GM18499 (cell line): Measurements from ENCODE around the gene F2RL1.
"Not testable (repeated sequence)": the region's sequence is repeated elsewhere in the genome, so short reads cannot be mapped to it uniquely, and the experiment has no call there.

Experiments
- ATAC-seq: cut with Tn5 transposase; IDR thresholded peaks from one replicate; pipeline ENCODE4 v1.9.1; 2021; ENCODE audit warnings: moderate number of reproducible peaks; ENCODE audit not compliant: insufficient read depth, unreplicated experiment

F2RL1 gene

GRCh38 chr5:76818844-76819831, at the start of gene F2RL1:
Gene F2RL1, plus strand, starts transcription at chr5:76819030. Its CDS starts 153 bp downstream, at chr5:76819183.
- no peak for ATAC-seq

GRCh38 chr5:76771041-76771440, 47.8 kb upstream of the F2RL1 start:
- ATAC-seq, result not testable (repeated sequence)

GRCh38 chr5:76771705-76772405, 47.0 kb upstream of the F2RL1 start:
- ATAC-seq, result no peak

GRCh38 chr5:76775921-76776320, 42.9 kb upstream of the F2RL1 start:
- no peak for ATAC-seq

- ATAC-seq, result no peak
Measured at GRCh38 chr5:76776391-76776790, 42.4 kb upstream of the F2RL1 start.

- not testable (repeated sequence) for ATAC-seq
Measured at GRCh38 chr5:76780616-76781015, 38.2 kb upstream of the F2RL1 start.

GRCh38 chr5:76781775-76782174, 37.1 kb upstream of the F2RL1 start:
- no peak for ATAC-seq

GRCh38 chr5:76782444-76782843, 36.4 kb upstream of the F2RL1 start:
- ATAC-seq, result no peak

- no peak for ATAC-seq
Measured at GRCh38 chr5:76787237-76787636, 31.6 kb upstream of the F2RL1 start.

- ATAC-seq, result no peak
Measured at GRCh38 chr5:76788362-76788761, 30.5 kb upstream of the F2RL1 start.

- ATAC-seq, result not testable (repeated sequence)
Measured at GRCh38 chr5:76789275-76789674, 29.6 kb upstream of the F2RL1 start.

- ATAC-seq, result no peak
Measured at GRCh38 chr5:76789991-76790581, 28.7 kb upstream of the F2RL1 start.

- no peak for ATAC-seq
Measured at GRCh38 chr5:76790632-76791290, 28.1 kb upstream of the F2RL1 start.

- ATAC-seq, result no peak
Measured at GRCh38 chr5:76791461-76791860, 27.4 kb upstream of the F2RL1 start.

- no peak for ATAC-seq
Measured at GRCh38 chr5:76794871-76795270, 24.0 kb upstream of the F2RL1 start.

GRCh38 chr5:76799588-76799987, 19.2 kb upstream of the F2RL1 start:
- no peak for ATAC-seq

- ATAC-seq, result no peak
Measured at GRCh38 chr5:76800579-76800978, 18.3 kb upstream of the F2RL1 start.

GRCh38 chr5:76801159-76801802, 17.5 kb upstream of the F2RL1 start:
- no peak for ATAC-seq

GRCh38 chr5:76801803-76802195, 17.0 kb upstream of the F2RL1 start:
- ATAC-seq, result no peak

GRCh38 chr5:76804266-76804665, 14.6 kb upstream of the F2RL1 start:
- ATAC-seq, result no peak
